ENCODE measurements around the gene CDKAL1. TPM values are rescaled to one million over a fixed set of nuclear protein-coding genes. Genes with fewer than 3 reads are reported as not detected.
"Not testable (repeated sequence)": the region's sequence is repeated elsewhere in the genome, so short reads cannot be mapped to it uniquely, and the experiment has no call there.

The CDKAL1 gene
- total RNA-seq, 2 experiments from 2014 or later, result 22.6 to 22.7 TPM

DNA sequence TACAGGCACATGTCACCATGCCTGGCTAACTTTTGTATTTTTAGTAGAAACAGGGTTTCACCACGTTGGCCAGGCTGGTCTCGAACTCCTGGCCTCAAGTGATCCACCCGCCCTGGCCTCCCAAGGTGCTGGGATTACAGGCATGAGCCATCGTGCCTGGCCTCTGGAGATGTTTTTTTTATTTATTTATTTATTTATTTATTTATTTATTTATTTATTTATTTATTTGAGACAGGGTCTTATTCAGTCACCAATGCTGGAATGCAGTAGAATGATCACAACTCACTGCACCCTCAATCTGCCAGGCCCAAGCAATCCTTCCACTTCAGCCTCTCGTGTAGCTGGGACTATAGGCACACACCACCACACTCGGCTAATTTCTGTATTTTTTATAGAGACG is 661.0 kb downstream of the CDKAL1 start:
- Mint-ChIP-seq H3K36me3 (peaks cover 24% of the 10 kb centered on the region), H3K4me1 (peaks cover 13% of the 10 kb centered on the region)
- not testable (repeated sequence) for DNase-seq, H3K27ac Mint-ChIP-seq, H3K4me3 Mint-ChIP-seq, H3K27me3 Mint-ChIP-seq, H3K9me3 Mint-ChIP-seq

DNA sequence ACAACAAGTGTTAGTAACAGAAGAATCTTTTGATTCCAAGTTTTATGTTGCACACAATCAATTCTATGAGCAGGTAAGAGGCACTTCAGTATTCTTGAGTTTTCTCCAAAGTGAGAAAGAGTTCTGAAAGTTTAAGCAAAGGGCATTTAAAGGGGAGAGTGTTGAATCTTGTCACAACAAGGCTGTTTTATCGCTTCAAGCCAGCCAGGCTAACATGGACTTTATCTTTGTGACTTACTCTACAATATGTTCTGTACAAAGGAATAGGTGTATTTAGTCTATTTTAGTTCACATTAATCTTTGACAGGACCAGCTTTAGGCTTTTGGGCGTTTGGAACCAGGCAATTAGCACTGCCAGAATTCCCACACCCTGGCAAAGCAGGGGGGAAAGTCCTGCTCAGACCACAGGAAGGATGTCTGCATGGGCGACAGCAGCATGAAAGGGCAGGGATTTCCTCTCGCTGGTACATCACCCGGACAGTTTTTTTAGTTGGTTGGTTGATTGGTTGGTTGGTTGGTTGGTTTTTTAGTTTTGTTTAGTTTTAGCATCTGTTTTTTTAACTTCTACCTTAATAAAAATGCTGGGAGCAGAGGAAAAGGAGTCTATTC is 663.9 kb downstream of the CDKAL1 start:
- Mint-ChIP-seq H3K27ac (no peak overlapping the region), H3K36me3 (peaks cover 26% of the 10 kb centered on the region), H3K4me1 (peaks cover 8% of the 10 kb centered on the region)

DNA sequence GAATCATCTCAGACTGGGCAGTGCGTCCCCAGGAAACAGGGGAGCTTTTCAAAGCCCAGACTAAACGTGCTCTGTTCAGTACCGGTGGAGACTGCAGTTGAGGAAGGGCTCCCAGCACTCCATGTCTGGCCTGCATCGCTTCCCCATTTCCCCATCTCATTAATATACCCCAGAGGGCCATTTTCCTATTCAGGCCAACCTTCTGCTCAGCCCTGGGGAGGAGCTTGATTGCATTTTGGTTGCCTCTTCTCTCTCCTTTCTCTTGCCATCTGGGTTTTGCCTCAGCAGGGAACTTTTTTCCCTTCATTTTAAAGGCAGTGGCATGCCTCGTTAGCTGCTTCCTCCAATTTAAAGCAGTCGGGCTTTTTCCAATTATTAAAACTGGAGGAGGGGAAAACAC is 665.0 kb downstream of the CDKAL1 start:
- H3K27ac Mint-ChIP-seq, result no peak overlapping the region
- H3K27me3 Mint-ChIP-seq, result no peaks in the 10 kb centered on the region
- H3K4me3 Mint-ChIP-seq, result no peak overlapping the region
- no peak for DNase-seq
- peaks cover 2% of the 10 kb centered on the region for H3K9me3 Mint-ChIP-seq
- peaks cover 8% of the 10 kb centered on the region for H3K4me1 Mint-ChIP-seq
- H3K36me3 Mint-ChIP-seq, result peaks cover 33% of the 10 kb centered on the region

More for the DNA sequence above, 663.9 kb downstream of the CDKAL1 start:
- Mint-ChIP-seq H3K4me3 (no peak overlapping the region), H3K9me3 (no peaks in the 10 kb centered on the region), H3K27me3 (no peaks in the 10 kb centered on the region)
- DNase-seq, result no peak

DNA sequence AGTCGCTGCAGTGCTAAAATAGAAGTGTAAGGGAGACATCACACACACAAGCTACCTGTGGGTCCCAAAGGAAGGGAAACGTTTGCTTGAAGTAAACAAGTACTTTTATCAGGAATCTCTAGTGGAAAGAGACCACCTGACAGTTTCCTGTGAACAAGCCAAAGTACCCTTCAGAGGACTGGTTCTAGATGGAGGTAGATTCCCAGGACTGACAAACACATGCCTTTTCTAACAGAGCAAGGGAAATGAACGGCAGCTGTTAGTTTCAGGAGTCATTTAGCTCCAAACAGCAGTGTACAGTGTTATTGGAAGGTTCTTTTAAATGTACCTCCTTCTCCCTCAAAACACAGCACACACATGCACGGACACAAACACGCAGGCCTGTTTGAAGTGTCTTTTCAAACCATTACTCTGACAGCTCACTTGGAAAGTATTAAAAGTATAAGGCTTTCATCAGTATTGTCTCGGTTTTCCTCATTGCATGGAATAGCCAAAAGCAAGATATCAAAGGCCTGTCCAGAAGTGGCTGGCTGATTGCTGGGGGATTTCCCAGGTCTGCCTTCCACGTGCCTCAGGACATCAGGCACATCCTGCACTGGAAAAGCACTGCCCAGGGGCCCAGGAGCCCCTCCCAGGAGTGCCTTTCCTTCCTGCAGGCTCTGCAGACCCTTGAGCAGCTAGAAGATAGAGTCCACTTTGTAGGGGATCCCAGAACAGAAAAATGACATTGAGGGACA is 666.0 kb downstream of the CDKAL1 start:
- no peak for DNase-seq
- Mint-ChIP-seq H3K27me3 (no peaks in the 10 kb centered on the region), H3K4me3 (no peak overlapping the region), H3K36me3 (peaks cover 41% of the 10 kb centered on the region), H3K27ac (no peak overlapping the region), H3K4me1 (peaks cover 8% of the 10 kb centered on the region), H3K9me3 (peaks cover 2% of the 10 kb centered on the region)

DNA sequence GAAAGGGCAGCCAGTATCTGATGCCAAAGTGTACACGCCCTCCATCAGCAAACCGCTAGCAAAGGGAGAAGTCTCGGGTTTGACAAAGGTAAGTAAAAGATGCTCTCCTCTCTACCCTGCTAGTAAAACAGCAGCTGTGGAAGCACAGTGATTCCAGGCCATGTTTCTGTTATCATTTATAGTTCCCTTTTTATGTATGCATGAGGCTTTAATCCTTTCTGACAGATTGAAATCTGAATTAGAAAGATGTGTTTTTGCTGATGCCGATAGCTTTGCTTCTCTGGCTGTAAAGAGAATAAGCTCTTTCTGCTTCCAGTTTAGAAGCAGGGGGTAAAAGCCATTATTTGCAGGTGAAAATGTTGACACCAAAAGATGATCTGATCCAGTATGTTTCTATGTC is 666.9 kb downstream of the CDKAL1 start:
- H3K36me3 Mint-ChIP-seq, result peaks cover 47% of the 10 kb centered on the region

DNA sequence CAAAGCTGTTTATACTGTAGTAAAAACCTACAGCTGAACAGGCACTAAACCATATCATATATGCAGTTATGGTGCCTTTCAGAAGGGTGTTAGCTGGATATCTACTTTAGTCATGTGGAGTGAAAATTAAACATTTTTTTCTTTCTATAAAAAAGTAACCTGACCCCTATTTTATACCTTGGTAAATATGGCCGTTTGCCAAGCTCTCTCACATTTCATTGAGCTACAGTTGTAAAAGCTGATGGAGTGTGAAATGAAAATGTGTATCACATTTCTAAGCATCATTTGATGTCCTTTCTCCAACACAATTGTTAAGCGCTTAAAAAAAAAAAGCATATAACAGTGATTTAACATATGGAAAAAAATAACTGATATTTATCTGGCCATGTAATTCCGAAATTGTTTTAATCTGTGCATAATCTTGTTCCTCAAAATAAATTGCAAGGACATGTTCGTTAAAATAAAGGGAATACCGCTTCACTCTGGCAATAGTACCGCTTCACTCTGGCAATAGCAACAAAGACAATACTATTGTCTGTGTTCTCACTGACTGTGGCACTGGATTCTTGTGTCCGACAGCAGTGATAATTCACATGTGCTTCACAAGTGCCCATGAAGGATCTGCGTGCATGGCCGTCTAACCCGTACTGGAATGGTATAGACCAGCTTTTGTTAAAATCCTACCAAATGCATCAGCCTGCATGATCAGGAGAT is 667.5 kb downstream of the CDKAL1 start:
- H3K36me3 Mint-ChIP-seq, result peaks cover 49% of the 10 kb centered on the region
- peaks cover 8% of the 10 kb centered on the region for H3K4me1 Mint-ChIP-seq
- no peak overlapping the region for H3K27ac Mint-ChIP-seq
- no peak overlapping the region for H3K4me3 Mint-ChIP-seq
- DNase-seq, result no peak
- peaks cover 2% of the 10 kb centered on the region for H3K9me3 Mint-ChIP-seq
- H3K27me3 Mint-ChIP-seq, result no peaks in the 10 kb centered on the region

More for the DNA sequence above, 666.9 kb downstream of the CDKAL1 start:
- H3K4me1 Mint-ChIP-seq, result peaks cover 8% of the 10 kb centered on the region
- H3K4me3 Mint-ChIP-seq, result no peak overlapping the region
- H3K27ac Mint-ChIP-seq, result no peak overlapping the region
- DNase-seq, result no peak
- peaks cover 2% of the 10 kb centered on the region for H3K9me3 Mint-ChIP-seq
- no peaks in the 10 kb centered on the region for H3K27me3 Mint-ChIP-seq

DNA sequence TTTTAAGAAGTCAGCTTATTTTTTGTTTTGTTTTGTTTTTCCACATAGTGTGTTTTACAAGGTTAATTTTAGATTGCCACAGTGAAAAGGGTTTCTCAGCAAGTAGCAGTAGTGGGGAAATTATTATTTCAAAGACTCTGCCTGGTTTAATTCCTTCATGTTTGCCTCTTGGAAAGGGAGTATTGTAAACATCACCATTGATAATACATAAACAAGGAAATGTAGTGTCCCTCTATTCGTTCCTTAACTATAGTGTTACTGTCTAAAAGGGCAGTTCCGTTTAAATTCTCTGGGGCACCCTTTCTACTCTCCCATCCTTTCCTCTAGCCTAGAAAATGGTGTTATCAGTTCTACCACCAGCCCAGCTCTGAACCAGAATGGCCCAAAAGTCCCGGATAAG is 668.3 kb downstream of the CDKAL1 start:
- Mint-ChIP-seq H3K9me3 (peaks cover 2% of the 10 kb centered on the region), H3K4me3 (no peak overlapping the region), H3K4me1 (peaks cover 8% of the 10 kb centered on the region), H3K27ac (no peak overlapping the region), H3K27me3 (no peaks in the 10 kb centered on the region), H3K36me3 (peaks cover 52% of the 10 kb centered on the region)
- no peak for DNase-seq

DNA sequence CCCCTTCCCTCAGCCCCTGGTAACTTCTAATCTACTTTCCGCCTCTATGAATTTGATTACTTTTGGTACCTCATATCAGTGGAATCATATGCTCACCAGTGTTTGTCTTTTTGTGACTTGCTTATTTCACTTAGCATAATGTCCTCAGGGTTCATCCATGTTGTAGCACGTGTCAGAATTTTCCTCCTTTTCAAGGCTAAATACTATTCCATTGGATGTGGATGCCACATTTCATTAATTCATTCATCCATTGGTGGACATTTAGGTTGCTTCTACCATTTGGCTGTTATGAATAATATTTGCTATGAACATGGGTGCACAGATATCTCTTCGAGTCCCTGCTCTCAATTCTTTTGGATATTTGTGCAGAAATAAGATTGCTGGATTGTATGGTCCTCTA is 670.7 kb downstream of the CDKAL1 start:
- Mint-ChIP-seq H3K4me1 (no peaks in the 10 kb centered on the region), H3K27me3 (no peaks in the 10 kb centered on the region), H3K36me3 (peaks cover 65% of the 10 kb centered on the region), H3K9me3 (peaks cover 2% of the 10 kb centered on the region), H3K4me3 (no peak overlapping the region), H3K27ac (no peak overlapping the region)
- no peak for DNase-seq

DNA sequence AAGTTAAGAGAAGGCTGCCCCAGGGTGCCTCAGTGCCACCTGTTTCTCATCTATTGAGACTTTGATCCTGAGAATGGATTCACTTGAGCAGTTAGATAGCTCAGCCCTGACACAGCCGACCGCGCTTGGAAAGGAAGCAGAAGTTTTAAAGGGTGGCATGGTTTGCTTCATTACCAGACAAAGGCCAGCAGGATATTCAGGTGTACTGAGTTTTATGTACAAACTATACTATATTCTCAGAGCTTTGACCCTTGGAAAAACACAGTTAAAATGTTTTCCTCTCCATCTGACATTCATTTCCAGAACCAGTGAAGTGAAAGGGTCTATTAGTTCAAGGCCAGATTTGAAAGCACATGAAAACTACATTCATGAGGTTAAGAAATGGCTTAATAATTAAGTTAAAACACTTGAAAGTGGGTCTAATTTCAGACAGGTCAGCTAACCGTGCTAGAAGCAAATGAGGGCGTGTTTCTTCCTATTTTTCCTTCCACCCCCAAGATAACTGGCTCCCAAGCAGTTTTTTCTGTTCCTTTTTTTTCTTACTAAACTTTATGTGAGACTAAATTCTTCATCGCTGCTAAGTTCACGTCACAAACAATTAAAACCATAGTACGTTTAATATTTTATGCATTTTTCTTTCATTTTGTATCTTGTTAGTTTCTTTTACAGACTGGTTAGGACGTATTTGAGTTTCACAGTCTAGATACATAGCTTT is 674.0 kb downstream of the CDKAL1 start:
- Mint-ChIP-seq H3K4me1 (peaks cover 4% of the 10 kb centered on the region), H3K4me3 (no peak overlapping the region), H3K9me3 (peaks cover 2% of the 10 kb centered on the region), H3K27ac (no peak overlapping the region), H3K27me3 (no peaks in the 10 kb centered on the region), H3K36me3 (peaks cover 73% of the 10 kb centered on the region)
- DNase-seq, result no peak

DNA sequence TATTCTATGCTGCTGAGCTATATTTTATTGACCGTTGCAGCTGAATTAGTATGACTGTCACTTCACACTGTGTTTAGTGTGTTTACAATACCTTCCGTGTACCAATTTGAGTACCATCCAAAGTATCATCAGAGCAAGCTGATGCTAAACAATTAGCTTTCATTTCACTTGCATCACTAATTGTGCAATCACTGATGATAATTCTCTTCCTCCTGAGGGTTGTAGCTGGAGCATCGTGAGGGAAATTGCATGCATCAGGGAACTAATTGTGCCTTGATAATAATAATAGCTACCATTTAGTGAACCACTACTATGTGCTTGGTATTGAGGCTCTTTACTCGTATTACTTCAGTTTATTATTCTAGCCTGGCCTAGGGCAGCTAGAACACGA is 674.5 kb downstream of the CDKAL1 start:
- peaks cover 4% of the 10 kb centered on the region for H3K4me1 Mint-ChIP-seq

DNA sequence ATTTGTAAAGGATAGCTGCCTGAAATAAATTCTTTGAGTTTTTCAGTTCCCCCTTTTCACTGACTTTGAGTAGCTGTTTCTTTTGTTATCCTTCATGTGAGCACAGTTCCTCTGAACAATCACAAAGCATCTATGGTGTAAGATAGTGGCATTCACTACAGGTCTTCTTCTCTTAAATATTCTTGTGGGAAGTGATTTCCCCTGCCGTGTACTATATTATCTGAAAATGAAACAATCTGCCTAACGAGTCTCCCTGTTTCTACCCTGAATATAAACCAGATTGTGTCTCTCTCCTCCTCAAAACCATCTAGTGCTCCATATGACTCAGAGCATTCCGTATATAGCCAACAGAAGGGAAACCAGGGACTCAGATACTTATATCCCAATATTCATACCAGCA is 679.2 kb downstream of the CDKAL1 start:
- Mint-ChIP-seq H3K9me3 (no peaks in the 10 kb centered on the region), H3K4me1 (peaks cover 4% of the 10 kb centered on the region), H3K27me3 (no peaks in the 10 kb centered on the region), H3K4me3 (no peak overlapping the region), H3K27ac (no peak overlapping the region), H3K36me3 (peaks cover 48% of the 10 kb centered on the region)
- DNase-seq, result no peak

More for the DNA sequence above, 674.5 kb downstream of the CDKAL1 start:
- H3K4me3 Mint-ChIP-seq, result no peak overlapping the region
- no peak overlapping the region for H3K27ac Mint-ChIP-seq
- H3K36me3 Mint-ChIP-seq, result peaks cover 70% of the 10 kb centered on the region
- H3K27me3 Mint-ChIP-seq, result no peaks in the 10 kb centered on the region
- DNase-seq, result no peak
- H3K9me3 Mint-ChIP-seq, result no peaks in the 10 kb centered on the region

DNA sequence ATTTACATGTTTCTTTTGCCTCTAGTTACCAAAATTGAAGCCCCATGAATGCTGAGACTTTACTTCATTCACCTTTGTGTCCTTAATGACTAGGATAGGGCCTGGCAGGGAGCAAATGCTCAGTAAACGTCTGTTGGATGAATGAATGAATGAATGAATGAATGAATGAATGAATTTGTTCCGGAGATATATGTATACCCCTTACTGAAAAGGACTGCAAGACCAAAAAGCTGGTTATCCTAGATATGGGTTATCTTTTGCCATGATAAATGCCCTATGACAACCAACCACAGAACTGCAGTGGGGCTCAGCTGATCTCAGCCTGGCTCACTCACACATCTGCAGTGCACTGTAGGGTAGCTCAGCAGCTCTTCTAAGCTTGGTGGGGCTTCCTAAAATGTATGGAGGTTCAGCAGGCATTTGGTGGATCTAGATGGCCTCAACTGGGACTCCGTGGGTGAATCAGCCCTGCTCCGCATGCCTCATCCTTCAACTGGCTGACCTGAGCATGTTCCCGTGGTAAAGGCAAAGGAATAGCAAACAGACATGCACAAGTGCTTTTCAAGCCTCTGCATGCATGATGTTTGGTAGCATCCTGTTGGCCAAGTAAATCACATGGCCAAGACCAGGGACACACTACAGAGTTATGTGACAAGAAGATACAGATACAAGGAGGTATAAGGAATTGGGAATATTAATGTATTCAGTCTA is 680.6 kb downstream of the CDKAL1 start:
- H3K4me1 Mint-ChIP-seq, result peaks cover 4% of the 10 kb centered on the region
- peaks cover 43% of the 10 kb centered on the region for H3K36me3 Mint-ChIP-seq
- no peak overlapping the region for H3K4me3 Mint-ChIP-seq
- no peaks in the 10 kb centered on the region for H3K9me3 Mint-ChIP-seq
- no peak for DNase-seq
- no peak overlapping the region for H3K27ac Mint-ChIP-seq
- H3K27me3 Mint-ChIP-seq, result no peaks in the 10 kb centered on the region

DNA sequence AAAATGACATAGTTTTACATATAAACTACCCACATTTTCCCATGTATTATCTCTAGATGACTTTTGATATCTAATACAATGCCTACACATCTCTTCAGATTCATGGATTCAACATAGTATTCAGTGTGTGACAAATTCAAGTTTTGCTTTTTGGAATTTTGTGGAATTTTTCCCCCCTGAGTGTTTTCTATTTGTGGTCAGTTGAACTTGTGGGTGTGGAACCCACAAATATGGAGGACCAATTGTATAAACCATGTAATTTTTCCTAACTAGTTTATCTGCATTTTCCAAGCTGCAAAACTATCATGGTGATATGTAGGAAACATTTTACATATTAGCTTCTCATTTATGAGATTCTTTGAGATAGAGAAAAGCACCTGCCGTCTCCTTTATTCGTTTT is 685.0 kb downstream of the CDKAL1 start:
- DNase-seq, result no peak
- H3K4me1 Mint-ChIP-seq, result no peaks in the 10 kb centered on the region
- no peak overlapping the region for H3K27ac Mint-ChIP-seq
- no peaks in the 10 kb centered on the region for H3K27me3 Mint-ChIP-seq
- H3K9me3 Mint-ChIP-seq, result no peaks in the 10 kb centered on the region
- no peak overlapping the region for H3K4me3 Mint-ChIP-seq
- H3K36me3 Mint-ChIP-seq, result peaks cover 36% of the 10 kb centered on the region

DNA sequence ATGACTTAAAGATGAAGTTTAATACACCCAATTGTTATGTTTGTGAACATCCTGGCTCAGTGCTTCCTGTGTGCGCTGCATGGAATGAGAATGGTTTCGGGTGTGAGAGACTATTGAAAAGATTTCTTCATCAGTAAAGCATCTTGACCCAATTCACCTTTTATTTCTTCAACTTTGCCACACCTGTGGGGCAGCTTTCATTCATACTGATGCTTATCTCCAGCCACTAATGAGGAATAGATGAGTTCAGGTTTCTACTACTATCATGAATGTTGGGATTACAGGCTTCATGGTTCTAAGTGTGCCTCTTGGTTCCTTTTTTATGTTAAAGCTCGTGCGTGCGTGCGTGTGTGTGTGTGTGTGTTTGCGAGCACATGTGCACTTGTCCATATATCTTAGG is 685.6 kb downstream of the CDKAL1 start:
- Mint-ChIP-seq H3K27ac (no peak overlapping the region), H3K36me3 (peaks cover 37% of the 10 kb centered on the region), H3K4me1 (no peaks in the 10 kb centered on the region), H3K9me3 (no peaks in the 10 kb centered on the region), H3K27me3 (no peaks in the 10 kb centered on the region), H3K4me3 (no peak overlapping the region)
- DNase-seq, result no peak

All from activated naive CD8-positive, alpha-beta T cell treated with anti-CD3 and anti-CD28 coated beads for 36 hours (primary cell).